Sigmoid colon (tissue), 3 donors: Measurements from ENCODE around the gene CLIC5.

Source experiments
- CTCF ChIP-seq, 4 experiments: fragments of 450-650 bp in 3 of 4; fragments of 200-600 bp in 1 of 4; IDR thresholded peaks; one replicate each; pipeline ENCODE4 v1.5.1; 2016 to 2019; ENCODE audit warnings: antibody characterized with exemption in 4 of 4, mild to moderate bottlenecking in 3 of 4, moderate library complexity in 2 of 4
- POLR2A ChIP-seq, 2 donors: fragments of 450-650 bp; IDR thresholded peaks; one replicate each; pipeline ENCODE4 v1.6.1; 2016; ENCODE audit warnings: antibody characterized with exemption in 2 of 2, mild to moderate bottlenecking in 2 of 2, moderate library complexity in 2 of 2

GRCh38 chr6:45991189-45991588 lies 24.5 kb downstream of the CLIC5 start:
- TF ChIP-seq CTCF (IDR thresholded peaks at IDR 0.05) (no peak), POLR2A (IDR thresholded peaks at IDR 0.05) (no peak)
